GM23338 (cell line): ENCODE results near the gene RGP1.
A peak's percentile ranks its signal among the peaks of the same experiment; 100 is the strongest.

Source experiments
- CREB1 ChIP-seq: fragments of 250-450 bp; sonication (Bioruptor Pico); IDR thresholded peaks from 2 replicates; pipeline ENCODE4 v1.5.0; 2020; ENCODE audit warnings: low read depth, mild to moderate bottlenecking, moderate library complexity
- CTCF ChIP-seq, 2 experiments: fragments of 200-600 bp in 1 of 2; sonication (generic) in 1 of 2; conservative IDR thresholded peaks; 2 replicates each; pipeline versions ENCODE4 v1.5.1 to v1.6.1; 2016 to 2017; ENCODE audit warnings: antibody characterized with exemption in 2 of 2, low read depth in 2 of 2, mild to moderate bottlenecking in 2 of 2, moderate library complexity in 1 of 2
- ETS1 ChIP-seq: IDR thresholded peaks from 2 replicates; pipeline ENCODE4 v1.6.1; 2016; ENCODE audit warnings: antibody characterized with exemption
- EZH2 ChIP-seq: fragments of 200-600 bp; sonication (generic); IDR thresholded peaks from one replicate; pipeline ENCODE4 v1.8.0; 2017; ENCODE audit warnings: antibody characterized with exemption, mild to moderate bottlenecking, low read depth; ENCODE audit not compliant: unreplicated experiment
- EZH2phosphoT487 ChIP-seq: fragments of 200-600 bp; sonication (generic); IDR thresholded peaks from one replicate; pipeline ENCODE4 v1.8.1; 2018; ENCODE audit warnings: antibody characterized with exemption; ENCODE audit not compliant: unreplicated experiment
- POLR2AphosphoS5 ChIP-seq: IDR thresholded peaks from 2 replicates; pipeline ENCODE4 v1.6.1; 2016; ENCODE audit warnings: antibody characterized with exemption, low read depth
- ZNF114 ChIP-seq: fragments of 250-450 bp; sonication (Bioruptor Pico); IDR thresholded peaks from 2 replicates; pipeline ENCODE4 v1.5.0; 2020; ENCODE audit warnings: mild to moderate bottlenecking, moderate library complexity
- ZNF331 ChIP-seq: fragments of 250-450 bp; sonication (Bioruptor Pico); IDR thresholded peaks from 2 replicates; pipeline ENCODE4 v1.5.0; 2020; ENCODE audit warnings: low read depth, mild to moderate bottlenecking, moderate library complexity
- TF ChIP-seq, protein P1 (sequence below): IDR thresholded peaks from one replicate; pipeline ENCODE4 v1.6.1; 2018; ENCODE audit warnings: antibody characterized with exemption; ENCODE audit not compliant: unreplicated experiment

DNA sequence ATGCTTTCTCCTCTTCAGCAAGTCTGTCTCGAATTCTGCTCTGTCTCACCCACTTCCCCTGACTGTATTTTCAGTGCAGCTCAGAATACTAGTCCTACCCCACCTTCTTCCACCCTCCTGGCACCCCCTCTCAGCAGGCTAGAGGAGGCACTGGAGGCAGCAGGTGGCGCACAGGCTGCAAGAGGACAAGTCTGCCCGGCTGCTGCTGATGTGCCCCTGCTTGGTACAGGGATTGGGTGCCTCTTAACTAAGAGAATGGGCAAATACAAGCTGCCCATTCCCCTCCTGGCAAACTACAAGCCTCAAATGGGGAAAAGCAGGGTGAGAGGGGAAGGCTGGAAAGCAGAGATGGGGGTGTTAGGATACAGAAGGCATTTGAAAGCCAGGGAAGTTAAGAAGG, 22.2 kb upstream of the RGP1 start:
- TF ChIP-seq EZH2: no peak
- no peak for TF ChIP-seq EZH2phosphoT487
- peak in 1 of 2 experiments; percentile 29; a peak in 1 of 4 replicates for TF ChIP-seq CTCF (conservative IDR thresholded peaks at IDR 0.05; ENCODE audit: low read depth in 2 of 2)
- no peak for TF ChIP-seq ZNF331
- no peak for TF ChIP-seq CREB1 (CRISPR knock-in tag)
- no peak for TF ChIP-seq ETS1
- no peak for TF ChIP-seq POLR2AphosphoS5
- TF ChIP-seq, protein P1, sequence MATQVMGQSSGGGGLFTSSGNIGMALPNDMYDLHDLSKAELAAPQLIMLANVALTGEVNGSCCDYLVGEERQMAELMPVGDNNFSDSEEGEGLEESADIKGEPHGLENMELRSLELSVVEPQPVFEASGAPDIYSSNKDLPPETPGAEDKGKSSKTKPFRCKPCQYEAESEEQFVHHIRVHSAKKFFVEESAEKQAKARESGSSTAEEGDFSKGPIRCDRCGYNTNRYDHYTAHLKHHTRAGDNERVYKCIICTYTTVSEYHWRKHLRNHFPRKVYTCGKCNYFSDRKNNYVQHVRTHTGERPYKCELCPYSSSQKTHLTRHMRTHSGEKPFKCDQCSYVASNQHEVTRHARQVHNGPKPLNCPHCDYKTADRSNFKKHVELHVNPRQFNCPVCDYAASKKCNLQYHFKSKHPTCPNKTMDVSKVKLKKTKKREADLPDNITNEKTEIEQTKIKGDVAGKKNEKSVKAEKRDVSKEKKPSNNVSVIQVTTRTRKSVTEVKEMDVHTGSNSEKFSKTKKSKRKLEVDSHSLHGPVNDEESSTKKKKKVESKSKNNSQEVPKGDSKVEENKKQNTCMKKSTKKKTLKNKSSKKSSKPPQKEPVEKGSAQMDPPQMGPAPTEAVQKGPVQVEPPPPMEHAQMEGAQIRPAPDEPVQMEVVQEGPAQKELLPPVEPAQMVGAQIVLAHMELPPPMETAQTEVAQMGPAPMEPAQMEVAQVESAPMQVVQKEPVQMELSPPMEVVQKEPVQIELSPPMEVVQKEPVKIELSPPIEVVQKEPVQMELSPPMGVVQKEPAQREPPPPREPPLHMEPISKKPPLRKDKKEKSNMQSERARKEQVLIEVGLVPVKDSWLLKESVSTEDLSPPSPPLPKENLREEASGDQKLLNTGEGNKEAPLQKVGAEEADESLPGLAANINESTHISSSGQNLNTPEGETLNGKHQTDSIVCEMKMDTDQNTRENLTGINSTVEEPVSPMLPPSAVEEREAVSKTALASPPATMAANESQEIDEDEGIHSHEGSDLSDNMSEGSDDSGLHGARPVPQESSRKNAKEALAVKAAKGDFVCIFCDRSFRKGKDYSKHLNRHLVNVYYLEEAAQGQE: no peak
- TF ChIP-seq ZNF114 (CRISPR knock-in tag): no peak
